ENCODE data around the gene DUXB. TPM values are rescaled to one million over a fixed set of nuclear protein-coding genes. Genes with fewer than 3 reads are reported as not detected.

Gene DUXB, protein sequence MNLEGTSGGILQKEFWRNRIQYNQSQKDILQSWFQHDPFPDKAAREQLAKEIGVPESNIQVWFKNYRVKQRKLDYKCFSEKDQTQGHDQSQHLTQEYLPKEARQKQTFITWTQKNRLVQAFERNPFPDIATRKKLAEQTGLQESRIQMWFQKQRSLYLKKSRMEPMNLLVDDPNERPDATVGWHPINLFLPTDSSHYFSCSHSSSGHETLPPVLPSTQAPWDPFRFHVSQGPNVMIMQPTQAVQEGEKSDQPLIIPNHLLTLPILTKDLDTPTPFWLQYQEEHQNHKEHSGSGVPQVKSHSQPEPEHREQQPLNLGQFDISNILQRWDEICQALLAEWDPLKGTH
- total RNA-seq, result not detected in 2 replicates

DNA sequence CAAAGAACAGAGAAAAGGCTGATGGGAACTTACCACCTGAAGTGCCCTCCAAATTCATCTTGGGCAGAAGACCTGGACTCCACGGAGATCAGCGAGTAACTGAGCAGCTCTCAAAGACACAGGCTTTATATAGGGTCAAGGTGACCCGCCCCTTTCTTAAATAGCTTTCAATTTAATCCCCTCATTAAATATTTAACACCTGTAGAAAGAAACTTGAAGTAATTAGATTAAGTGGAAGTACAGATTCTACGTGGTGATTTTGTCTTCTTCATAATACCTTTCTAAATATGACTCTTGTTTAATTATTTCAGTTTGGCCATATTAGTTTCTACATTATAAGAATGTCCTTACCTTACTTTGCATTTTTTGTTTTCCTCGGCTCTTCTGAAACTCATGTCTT is at the start of gene DUXB:
TSS of gene DUXB (minus strand) at position 101 of the 400 bp plus-strand sequence. CDS start at position 58, 43 bp downstream.

DNA sequence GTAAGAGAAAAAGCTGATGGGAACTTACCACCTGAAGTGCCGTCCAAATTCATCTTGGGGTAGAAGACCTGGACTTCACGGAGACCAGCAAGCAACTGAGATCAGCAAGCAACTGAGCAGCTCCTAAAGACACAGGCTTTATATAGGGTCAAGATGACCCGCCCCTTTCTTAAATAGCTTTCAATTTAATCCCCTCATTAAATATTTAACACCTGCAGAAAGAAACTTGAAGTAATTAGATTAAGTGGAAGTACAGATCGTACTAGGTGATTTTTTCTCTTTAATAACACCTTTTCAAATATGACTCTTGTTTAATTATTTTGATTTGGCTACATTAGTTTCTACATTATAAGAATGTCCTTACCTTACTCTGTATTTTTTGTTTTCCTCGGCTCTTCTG is 25.1 kb upstream of the DUXB start, which contains the start of gene CPHXL:
TSS of gene CPHXL (minus strand) at position 101 of the 400 bp plus-strand sequence. CDS start at position 53, 48 bp downstream.

DNA sequence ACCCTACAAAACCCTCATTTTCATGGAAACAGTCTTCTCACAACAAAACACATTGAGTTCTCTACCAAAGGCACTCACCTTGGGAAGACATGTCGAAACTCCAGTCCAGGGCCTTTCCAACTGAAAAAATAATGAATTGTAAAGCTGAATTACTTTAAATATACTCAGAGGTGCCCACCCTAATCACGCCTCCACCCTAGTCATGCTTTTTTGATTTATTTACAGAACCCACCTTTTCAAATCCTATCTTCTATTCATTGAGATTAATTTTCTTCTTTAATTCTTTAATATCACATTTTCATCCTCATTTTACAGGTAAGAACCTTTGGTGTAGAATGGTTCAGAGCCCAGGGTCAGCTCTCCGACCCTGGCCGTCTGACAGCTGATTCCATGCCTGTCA is 24.4 kb downstream of the DUXB start, which contains the start of gene CPHXL2:
TSS of gene CPHXL2 (minus strand) at position 101 of the 400 bp plus-strand sequence. CDS start at position 91, 10 bp downstream.

DNA sequence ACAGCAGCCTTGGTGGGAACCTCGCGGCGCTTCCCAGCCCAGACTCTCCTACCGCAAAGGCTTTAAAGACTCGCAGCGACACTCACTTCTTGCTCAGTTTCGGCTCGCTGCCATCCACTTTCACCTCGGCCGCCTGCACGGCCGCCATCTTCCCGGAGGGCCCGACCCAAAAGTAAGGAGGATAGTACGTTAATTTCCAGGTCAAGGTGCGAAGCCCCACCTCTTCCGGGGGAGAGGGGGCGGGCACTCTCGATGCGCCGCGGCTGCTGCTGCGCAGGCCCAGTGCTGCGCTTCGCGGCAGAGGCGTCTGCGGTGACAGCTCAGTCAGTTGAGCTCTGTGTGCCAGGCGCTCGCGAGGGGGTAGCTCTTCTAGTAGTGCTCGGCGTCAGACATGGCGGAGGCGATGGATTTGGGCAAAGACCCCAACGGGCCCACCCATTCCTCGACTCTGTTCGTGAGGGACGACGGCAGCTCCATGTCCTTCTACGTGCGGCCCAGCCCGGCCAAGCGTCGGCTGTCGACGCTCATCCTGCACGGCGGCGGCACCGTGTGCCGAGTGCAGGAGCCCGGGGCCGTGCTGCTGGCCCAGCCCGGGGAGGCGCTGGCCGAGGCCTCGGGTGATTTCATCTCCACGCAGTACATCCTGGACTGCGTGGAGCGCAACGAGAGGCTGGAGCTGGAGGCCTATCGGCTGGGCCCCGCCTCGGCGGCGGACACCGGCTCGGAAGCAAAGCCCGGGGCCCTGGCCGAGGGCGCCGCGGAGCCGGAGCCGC is 53.6 kb downstream of the DUXB start, which contains the start of the genes KARS1 and TERF2IP:
TSS of gene KARS1 (minus strand) at position 174 of the 773 bp plus-strand sequence. CDS start at position 148, 26 bp downstream.
TSS of gene TERF2IP (plus strand) at position 282 of the 773 bp plus-strand sequence. CDS start at position 392, 110 bp downstream.

Small RNA genes lying within 50 kb of the gene (small RNA-seq; reads per million reads assigned to genes)
- not detected for gene RN7SL520P

Other genes starting within 250 kb of the DUXB start
- 10.7 and 15.2 TPM in 2 replicates for gene TMEM170A, start 236.8 kb downstream of the DUXB start, total RNA-seq
- 0.65 and 0.78 TPM in 2 replicates for gene CHST6, start 206.0 kb downstream of the DUXB start, total RNA-seq
- gene CHST5, start 165.4 kb downstream of the DUXB start, total RNA-seq, result 0.13 and 0.22 TPM in 2 replicates
- 13.2 and 13.7 TPM in 2 replicates for gene TMEM231, start 145.2 kb downstream of the DUXB start, total RNA-seq
- gene GABARAPL2, start 135.1 kb downstream of the DUXB start, total RNA-seq, result 43.4 and 49.8 TPM in 2 replicates
- 44.0 and 47.8 TPM in 2 replicates for gene ADAT1, start 78.2 kb downstream of the DUXB start, total RNA-seq
- gene KARS1, start 53.8 kb downstream of the DUXB start, total RNA-seq, result 139 and 154 TPM in 2 replicates
- 40.5 and 47.2 TPM in 2 replicates for gene TERF2IP, start 53.7 kb downstream of the DUXB start, total RNA-seq
- gene CPHXL2, start 24.5 kb downstream of the DUXB start, total RNA-seq, result not detected in 2 replicates
- not detected in 2 replicates for gene CPHXL, start 25.0 kb upstream of the DUXB start, total RNA-seq